Endodermal cell (in vitro differentiated cells): Measurements from ENCODE around the gene PSMG4. TPM values are rescaled to one million over a fixed set of nuclear protein-coding genes. Genes with fewer than 3 reads are reported as not detected.

ENCODE experiments used
- DNase-seq: peaks from one replicate; pipeline ENCODE4 v3.0.0-alpha.2; 2017
- H3K27ac ChIP-seq: 2 replicates; pipeline ENCODE4 v1.5.1; 2013; ENCODE audit warnings: mild to moderate bottlenecking, low read depth, low read length, moderate library complexity
- H3K27me3 ChIP-seq: 2 replicates; pipeline ENCODE4 v1.6.1; 2013; ENCODE audit warnings: mild to moderate bottlenecking, low read length, moderate library complexity; ENCODE audit not compliant: insufficient read depth, control insufficient read depth, poor library complexity, severe bottlenecking
- H3K36me3 ChIP-seq: 2 replicates; pipeline ENCODE4 v1.7.0; 2013; ENCODE audit warnings: mild to moderate bottlenecking, low read length, moderate library complexity; ENCODE audit not compliant: control insufficient read depth, insufficient read depth
- H3K4me1 ChIP-seq: one replicate; pipeline ENCODE4 v1.7.0; 2013; ENCODE audit warnings: low read length; ENCODE audit not compliant: control insufficient read depth, insufficient read depth
- H3K4me3 ChIP-seq: 2 replicates; pipeline ENCODE4 v1.5.1; 2013; ENCODE audit warnings: mild to moderate bottlenecking, low read length, moderate library complexity
- H3K9ac ChIP-seq: 2 replicates; pipeline ENCODE4 v1.6.1; 2013; ENCODE audit warnings: mild to moderate bottlenecking, low read length, moderate library complexity; ENCODE audit not compliant: poor library complexity, severe bottlenecking; ENCODE audit errors: extremely low read depth
- H3K9me3 ChIP-seq: 2 replicates; pipeline ENCODE4 v1.6.1; 2013; ENCODE audit warnings: mild to moderate bottlenecking, low read length, moderate library complexity; ENCODE audit not compliant: control insufficient read depth
- H3K27ac Mint-ChIP-seq: 2 replicates; pipeline ENCODE4 v1.8.0; 2020; ENCODE audit warnings: mixed read lengths
- H3K27me3 Mint-ChIP-seq: 2 replicates; pipeline ENCODE4 v1.8.0; 2021; ENCODE audit warnings: mild to moderate bottlenecking, mixed read lengths; ENCODE audit not compliant: insufficient read depth
- H3K36me3 Mint-ChIP-seq: 2 replicates; pipeline ENCODE4 v1.8.0; 2020; ENCODE audit warnings: low read depth, mixed read lengths
- H3K4me1 Mint-ChIP-seq: 2 replicates; pipeline ENCODE4 v1.8.0; 2020; ENCODE audit warnings: mixed read lengths
- H3K4me3 Mint-ChIP-seq: 2 replicates; pipeline ENCODE4 v1.8.0; 2020; ENCODE audit warnings: mild to moderate bottlenecking, moderate library complexity, mixed read lengths
- H3K9me3 Mint-ChIP-seq: 2 replicates; pipeline ENCODE4 v1.8.0; 2020; ENCODE audit warnings: mild to moderate bottlenecking, mixed read lengths
- WGBS, 2 experiments: methylation state at CpG; one replicate each; pipeline versions ENCODE4 v1.1.5 to v1.1.7; 2013; ENCODE audit warnings: missing lambda C conversion rate in 2 of 2, mixed read lengths in 1 of 2; ENCODE audit not compliant: insufficient coverage in 1 of 2, insufficient read length in 1 of 2; 5-methylcytosine and 5-hydroxymethylcytosine counted together
- total RNA-seq, 2 donors: library from RNA; stranded (reverse); fragmentation: NEBNext Ultra II Directional in 1 of 2; extraction: Animal tissue kit (Norgen Biotek cat#: 25700) in 1 of 2; gene quantifications; 2 replicates in 1 of 2; 3 replicates in 1 of 2; pipeline ENCODE4 v1.2.1, GENCODE V29; 2021
- TF ChIP-seq, protein P1 (sequence below): fragments of 200-600 bp; sonication (generic); conservative IDR thresholded peaks from 2 replicates; pipeline ENCODE4 v1.5.0; 2021; ENCODE audit warnings: antibody characterized with exemption, mild to moderate bottlenecking

The PSMG4 gene
- total RNA-seq, 2 donors from 2014 or later, result 16.0 to 21.5 TPM

- TF ChIP-seq, protein P1, sequence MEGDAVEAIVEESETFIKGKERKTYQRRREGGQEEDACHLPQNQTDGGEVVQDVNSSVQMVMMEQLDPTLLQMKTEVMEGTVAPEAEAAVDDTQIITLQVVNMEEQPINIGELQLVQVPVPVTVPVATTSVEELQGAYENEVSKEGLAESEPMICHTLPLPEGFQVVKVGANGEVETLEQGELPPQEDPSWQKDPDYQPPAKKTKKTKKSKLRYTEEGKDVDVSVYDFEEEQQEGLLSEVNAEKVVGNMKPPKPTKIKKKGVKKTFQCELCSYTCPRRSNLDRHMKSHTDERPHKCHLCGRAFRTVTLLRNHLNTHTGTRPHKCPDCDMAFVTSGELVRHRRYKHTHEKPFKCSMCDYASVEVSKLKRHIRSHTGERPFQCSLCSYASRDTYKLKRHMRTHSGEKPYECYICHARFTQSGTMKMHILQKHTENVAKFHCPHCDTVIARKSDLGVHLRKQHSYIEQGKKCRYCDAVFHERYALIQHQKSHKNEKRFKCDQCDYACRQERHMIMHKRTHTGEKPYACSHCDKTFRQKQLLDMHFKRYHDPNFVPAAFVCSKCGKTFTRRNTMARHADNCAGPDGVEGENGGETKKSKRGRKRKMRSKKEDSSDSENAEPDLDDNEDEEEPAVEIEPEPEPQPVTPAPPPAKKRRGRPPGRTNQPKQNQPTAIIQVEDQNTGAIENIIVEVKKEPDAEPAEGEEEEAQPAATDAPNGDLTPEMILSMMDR, result no peak
- H3K9ac ChIP-seq, result no peak overlapping the region
- H3K36me3 ChIP-seq, result no peaks in the 10 kb centered on the region
- H3K27ac ChIP-seq, result no peak overlapping the region
- no peak overlapping the region for H3K4me3 ChIP-seq
- H3K4me1 ChIP-seq, result peaks cover 4% of the 10 kb centered on the region
- Mint-ChIP-seq H3K9me3 (peaks cover 4% of the 10 kb centered on the region), H3K27ac (peak overlapping the region; percentile 53), H3K27me3 (peaks cover 1% of the 10 kb centered on the region), H3K36me3 (peaks cover 11% of the 10 kb centered on the region), H3K4me3 (no peak overlapping the region), H3K4me1 (no peaks in the 10 kb centered on the region)
- WGBS, 2 experiments, result 87 to 90% methylated on average over 11 of the region's 11 CpGs
- DNase-seq, result peak; percentile 53
- H3K27me3 ChIP-seq, result no peaks in the 10 kb centered on the region
- H3K9me3 ChIP-seq, result no peaks in the 10 kb centered on the region
Measured at GRCh38 chr6:3309391-3310050, 50.8 kb downstream of the PSMG4 start.

DNA sequence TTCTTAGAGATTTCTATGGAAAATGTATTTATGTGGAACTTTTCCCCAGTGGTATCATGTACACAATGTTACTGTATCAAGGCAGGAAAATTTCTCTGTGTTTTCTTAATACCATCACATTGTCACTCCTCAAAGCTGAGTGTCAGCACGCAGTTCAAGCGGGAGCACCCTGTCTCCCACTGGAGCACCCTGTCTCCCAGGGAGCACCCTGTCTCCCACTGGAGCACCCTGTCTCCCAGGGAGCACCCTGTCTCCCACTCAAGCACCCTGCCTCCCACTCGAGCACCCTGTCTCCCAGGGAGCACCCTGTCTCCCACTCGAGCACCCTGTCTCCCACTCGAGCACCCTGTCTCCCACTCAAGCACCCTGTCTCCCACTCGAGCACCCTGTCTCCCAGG, 51.3 kb downstream of the PSMG4 start:
- H3K27ac Mint-ChIP-seq, result no peak overlapping the region
- H3K27me3 Mint-ChIP-seq, result peaks cover 1% of the 10 kb centered on the region
- no peak overlapping the region for H3K4me3 Mint-ChIP-seq
- Histone ChIP-seq H3K4me1 (peaks cover 4% of the 10 kb centered on the region), H3K9me3 (no peaks in the 10 kb centered on the region), H3K36me3 (no peaks in the 10 kb centered on the region), H3K27ac (no peak overlapping the region), H3K27me3 (no peaks in the 10 kb centered on the region), H3K9ac (no peak overlapping the region), H3K4me3 (no peak overlapping the region)
- no peaks in the 10 kb centered on the region for H3K4me1 Mint-ChIP-seq
- peaks cover 9% of the 10 kb centered on the region for H3K36me3 Mint-ChIP-seq
- WGBS, 2 experiments, result 84 to 97% methylated on average over 4 to 6 of the region's 6 CpGs
- peak; percentile 12 for DNase-seq
- peaks cover 4% of the 10 kb centered on the region for H3K9me3 Mint-ChIP-seq
- TF ChIP-seq, protein P1, result no peak

- peak; percentile 2 for DNase-seq
- Mint-ChIP-seq H3K4me1 (no peaks in the 10 kb centered on the region), H3K9me3 (peaks cover 3% of the 10 kb centered on the region), H3K27ac (no peak overlapping the region), H3K4me3 (no peak overlapping the region), H3K27me3 (peaks cover 1% of the 10 kb centered on the region), H3K36me3 (peaks cover 5% of the 10 kb centered on the region)
- H3K9me3 ChIP-seq, result no peaks in the 10 kb centered on the region
- H3K27me3 ChIP-seq, result no peaks in the 10 kb centered on the region
- no peaks in the 10 kb centered on the region for H3K36me3 ChIP-seq
- peaks cover 4% of the 10 kb centered on the region for H3K4me1 ChIP-seq
- TF ChIP-seq, protein P1, result no peak
- no peak overlapping the region for H3K27ac ChIP-seq
- WGBS, 2 experiments, result 93 to 98% methylated on average over 6 to 9 of the region's 9 CpGs
- no peak overlapping the region for H3K9ac ChIP-seq
- H3K4me3 ChIP-seq, result no peak overlapping the region
Measured at GRCh38 chr6:3310703-3311102, 52.0 kb downstream of the PSMG4 start.
